CD8-positive, alpha-beta memory T cell (primary cell): ENCODE results near the gene C16orf92. TPM values are rescaled to one million over a fixed set of nuclear protein-coding genes. Genes with fewer than 3 reads are reported as not detected.

ENCODE experiments used
- CTCF ChIA-PET: fragments of 350-600 bp; sonication (Branson Sonifier 250); formaldehyde crosslinking; loops from one replicate; lab custom pipeline; 2021; ENCODE audit warnings: antibody characterized with exemption; lab: Charles Lee
- POLR2A ChIA-PET: fragments of 350-600 bp; sonication (Branson Sonifier 250); formaldehyde crosslinking; loops from one replicate; lab custom pipeline; 2021; ENCODE audit warnings: antibody characterized with exemption; lab: Charles Lee
- DNase-seq, 5 donors: peaks; one replicate each; pipeline versions ENCODE4 v3.0.0 to v3.0.0-alpha.2; 2020 to 2022; ENCODE audit warnings: mixed read lengths in 1 of 5
- H3K27ac ChIP-seq: one replicate; pipeline ENCODE4 v1.7.0; 2013; ENCODE audit warnings: low read depth, mild to moderate bottlenecking, low read length, moderate library complexity
- H3K27me3 ChIP-seq: 2 replicates; pipeline ENCODE4 v1.7.0; 2013; ENCODE audit warnings: low read length, mild to moderate bottlenecking; ENCODE audit not compliant: insufficient read depth, poor library complexity, severe bottlenecking
- H3K36me3 ChIP-seq: 2 replicates; pipeline ENCODE4 v1.7.0; 2013; ENCODE audit warnings: mild to moderate bottlenecking, low read length, moderate library complexity; ENCODE audit not compliant: insufficient read depth
- H3K4me1 ChIP-seq: 2 replicates; pipeline ENCODE4 v1.7.0; 2013; ENCODE audit warnings: mild to moderate bottlenecking, low read length, moderate library complexity; ENCODE audit not compliant: insufficient read depth
- H3K4me3 ChIP-seq: 2 replicates; pipeline ENCODE4 v1.7.0; 2013; ENCODE audit warnings: mild to moderate bottlenecking, low read length
- H3K9me3 ChIP-seq: 2 replicates; pipeline ENCODE4 v1.7.0; 2013; ENCODE audit warnings: mild to moderate bottlenecking, low read length
- H3K27ac Mint-ChIP-seq, 8 donors: one replicate each; pipeline ENCODE4 v1.8.0; 2020 to 2021; ENCODE audit warnings: mixed read lengths in 8 of 8, mild to moderate bottlenecking in 6 of 8, inconsistent platforms in 3 of 8, moderate library complexity in 3 of 8
- H3K27me3 Mint-ChIP-seq, 2 donors: one replicate each; pipeline ENCODE4 v1.8.0; 2020 to 2021; ENCODE audit warnings: mixed read lengths in 2 of 2, mild to moderate bottlenecking in 1 of 2, moderate library complexity in 1 of 2
- H3K36me3 Mint-ChIP-seq, 3 donors: one replicate each; pipeline ENCODE4 v1.8.0; 2020 to 2021; ENCODE audit warnings: mixed read lengths in 3 of 3, inconsistent platforms in 1 of 3, mild to moderate bottlenecking in 1 of 3
- H3K4me1 Mint-ChIP-seq, 3 donors: one replicate each; pipeline ENCODE4 v1.8.0; 2020 to 2021; ENCODE audit warnings: mixed read lengths in 3 of 3, inconsistent platforms in 1 of 3, mild to moderate bottlenecking in 1 of 3
- H3K4me3 Mint-ChIP-seq, 7 donors: one replicate each; pipeline ENCODE4 v1.8.0; 2020 to 2021; ENCODE audit warnings: mixed read lengths in 7 of 7, mild to moderate bottlenecking in 6 of 7, moderate library complexity in 4 of 7, inconsistent platforms in 2 of 7
- H3K9me3 Mint-ChIP-seq, 5 donors: one replicate each; pipeline ENCODE4 v1.8.0; 2020 to 2022; ENCODE audit warnings: mixed read lengths in 5 of 5, mild to moderate bottlenecking in 3 of 5, moderate library complexity in 2 of 5, inconsistent platforms in 1 of 5
- polyA plus RNA-seq: library from polyadenylated mRNA; unstranded; fragments of 300-500 nt; fragmentation: Illumina TruSeq; gene quantifications from one replicate; pipeline ENCODE4 v1.2.3, GENCODE V29; 2021
- total RNA-seq, 2 experiments: library from RNA; stranded (reverse); gene quantifications; one replicate each; pipeline ENCODE4 v1.2.3, GENCODE V29; 2021

The C16orf92 gene
- total and polyA plus RNA-seq, 3 experiments from 2014 or later = not detected

DNA sequence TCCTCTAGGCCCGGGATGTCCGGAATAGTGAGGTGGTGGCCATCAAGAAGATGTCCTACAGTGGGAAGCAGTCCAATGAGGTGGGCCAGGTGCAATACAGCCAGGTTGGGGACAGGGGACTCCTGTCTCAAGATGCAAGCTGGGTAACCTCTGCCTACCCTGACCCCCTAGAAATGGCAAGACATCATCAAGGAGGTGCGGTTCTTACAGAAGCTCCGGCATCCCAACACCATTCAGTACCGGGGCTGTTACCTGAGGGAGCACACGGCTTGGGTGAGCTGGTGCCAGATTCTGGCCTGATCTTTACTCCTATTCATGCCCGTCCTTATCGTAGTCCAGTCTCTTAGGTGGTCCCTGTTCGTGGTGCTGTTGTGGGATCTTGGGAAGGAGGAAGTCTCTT is 44.9 kb upstream of the C16orf92 start:
- peaks cover 0 to 71% (median 12%) of the 10 kb centered on the region in 3 donors for H3K36me3 Mint-ChIP-seq
- peak overlapping the region in 1 of 7 donors; percentile 70 for H3K4me3 Mint-ChIP-seq
- Histone ChIP-seq H3K27ac (no peak overlapping the region), H3K4me3 (no peak overlapping the region), H3K4me1 (peaks cover 28% of the 10 kb centered on the region), H3K36me3 (peaks cover 45% of the 10 kb centered on the region), H3K9me3 (no peaks in the 10 kb centered on the region), H3K27me3 (no peaks in the 10 kb centered on the region)
- H3K9me3 Mint-ChIP-seq = no peaks in the 10 kb centered on the region
- POLR2A ChIA-PET = no interaction called here
- H3K27ac Mint-ChIP-seq = peak overlapping the region in 3 of 8 donors; percentile 6 to 37 (median 18)
- DNase-seq = no peak
- no peaks in the 10 kb centered on the region for H3K27me3 Mint-ChIP-seq
- CTCF ChIA-PET = no interaction called here
- peaks cover 33 to 38% (median 33%) of the 10 kb centered on the region in 3 donors for H3K4me1 Mint-ChIP-seq

DNA sequence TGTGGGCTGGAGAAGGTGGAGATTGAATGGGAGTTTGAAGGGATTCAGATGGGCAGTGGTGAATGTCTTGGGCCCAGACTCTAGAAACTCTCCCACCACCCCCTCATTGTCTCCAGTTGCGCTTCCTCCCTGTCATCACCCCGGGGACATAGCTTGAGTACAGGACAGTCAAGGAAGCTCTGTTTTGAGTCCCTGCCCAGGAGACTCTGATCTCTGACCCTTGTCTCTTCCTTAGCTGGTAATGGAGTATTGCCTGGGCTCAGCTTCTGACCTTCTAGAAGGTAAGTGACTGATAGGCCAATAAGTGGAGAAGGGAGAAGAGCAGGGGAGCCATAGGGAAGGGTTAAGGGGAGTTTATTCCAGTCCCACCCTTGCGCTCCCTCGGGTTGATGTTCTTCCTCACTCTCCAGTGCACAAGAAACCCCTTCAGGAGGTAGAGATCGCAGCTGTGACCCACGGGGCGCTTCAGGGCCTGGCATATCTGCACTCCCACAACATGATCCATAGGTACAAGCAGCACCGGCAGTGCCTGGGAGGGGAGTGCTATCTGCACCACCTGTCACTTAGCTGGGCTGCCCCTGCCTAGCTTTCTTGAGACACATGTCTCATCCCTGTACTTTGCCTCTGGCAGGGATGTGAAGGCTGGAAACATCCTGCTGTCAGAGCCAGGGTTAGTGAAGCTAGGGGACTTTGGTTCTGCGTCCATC is 44.3 kb upstream of the C16orf92 start:
- Histone ChIP-seq H3K27me3 (no peaks in the 10 kb centered on the region), H3K9me3 (no peaks in the 10 kb centered on the region), H3K4me1 (peaks cover 26% of the 10 kb centered on the region), H3K27ac (no peak overlapping the region), H3K36me3 (peaks cover 52% of the 10 kb centered on the region), H3K4me3 (no peak overlapping the region)
- CTCF ChIA-PET = no interaction called here
- Mint-ChIP-seq H3K4me3 (no peak overlapping the region), H3K9me3 (no peaks in the 10 kb centered on the region), H3K27me3 (no peaks in the 10 kb centered on the region), H3K27ac (peak overlapping the region in 2 of 8 donors; percentile 18 to 87), H3K36me3 (peaks cover 0 to 76% (median 16%) of the 10 kb centered on the region in 3 donors), H3K4me1 (peaks cover 28 to 33% (median 29%) of the 10 kb centered on the region in 3 donors)
- DNase-seq = no peak
- POLR2A ChIA-PET = no interaction called here

DNA sequence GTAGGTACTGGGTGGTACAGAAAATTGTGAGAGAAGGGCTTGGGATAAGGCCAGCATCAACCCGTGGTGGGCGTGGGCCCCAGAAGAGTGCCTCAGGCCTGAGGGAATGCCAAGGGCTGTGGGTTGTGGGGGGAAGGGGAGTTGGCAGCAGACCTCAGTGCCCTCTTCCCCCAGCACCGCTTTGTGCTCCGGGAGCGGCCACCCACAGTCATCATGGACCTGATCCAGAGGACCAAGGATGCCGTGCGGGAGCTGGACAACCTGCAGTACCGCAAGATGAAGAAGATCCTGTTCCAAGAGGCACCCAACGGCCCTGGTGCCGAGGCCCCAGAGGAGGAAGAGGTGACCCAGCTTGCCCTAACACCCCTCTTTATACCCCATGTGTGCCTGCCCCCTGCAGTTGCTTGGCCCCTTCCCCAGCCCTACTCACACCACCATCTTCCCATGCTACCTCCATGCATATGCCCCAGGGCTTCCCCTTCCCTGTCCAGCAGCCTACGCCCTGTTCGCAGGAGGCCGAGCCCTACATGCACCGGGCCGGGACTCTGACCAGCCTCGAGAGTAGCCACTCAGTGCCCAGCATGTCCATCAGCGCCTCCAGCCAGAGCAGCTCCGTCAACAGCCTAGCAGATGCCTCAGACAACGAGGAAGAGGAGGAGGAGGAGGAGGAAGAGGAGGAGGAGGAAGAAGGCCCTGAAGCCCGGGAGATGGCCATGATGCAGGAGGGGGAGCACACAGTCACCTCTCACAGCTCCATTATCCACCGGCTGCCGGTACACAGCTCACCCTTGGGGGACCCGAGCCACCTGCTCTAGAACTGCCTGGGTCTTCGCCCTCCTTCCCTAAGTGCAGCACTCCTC is 40.2 kb upstream of the C16orf92 start:
- Mint-ChIP-seq H3K27me3 (no peaks in the 10 kb centered on the region), H3K4me3 (no peak overlapping the region), H3K27ac (peak overlapping the region in 1 of 8 donors; percentile 56), H3K36me3 (peaks cover 0 to 91% (median 22%) of the 10 kb centered on the region in 3 donors), H3K4me1 (no peaks in the 10 kb centered on the region), H3K9me3 (no peaks in the 10 kb centered on the region)
- Histone ChIP-seq H3K27ac (no peak overlapping the region), H3K4me1 (no peaks in the 10 kb centered on the region), H3K4me3 (no peak overlapping the region), H3K9me3 (no peaks in the 10 kb centered on the region), H3K27me3 (no peaks in the 10 kb centered on the region), H3K36me3 (peaks cover 74% of the 10 kb centered on the region)
- CTCF ChIA-PET = no interaction called here
- POLR2A ChIA-PET = no interaction called here
- peak in 1 of 5 donors; percentile 37 for DNase-seq

DNA sequence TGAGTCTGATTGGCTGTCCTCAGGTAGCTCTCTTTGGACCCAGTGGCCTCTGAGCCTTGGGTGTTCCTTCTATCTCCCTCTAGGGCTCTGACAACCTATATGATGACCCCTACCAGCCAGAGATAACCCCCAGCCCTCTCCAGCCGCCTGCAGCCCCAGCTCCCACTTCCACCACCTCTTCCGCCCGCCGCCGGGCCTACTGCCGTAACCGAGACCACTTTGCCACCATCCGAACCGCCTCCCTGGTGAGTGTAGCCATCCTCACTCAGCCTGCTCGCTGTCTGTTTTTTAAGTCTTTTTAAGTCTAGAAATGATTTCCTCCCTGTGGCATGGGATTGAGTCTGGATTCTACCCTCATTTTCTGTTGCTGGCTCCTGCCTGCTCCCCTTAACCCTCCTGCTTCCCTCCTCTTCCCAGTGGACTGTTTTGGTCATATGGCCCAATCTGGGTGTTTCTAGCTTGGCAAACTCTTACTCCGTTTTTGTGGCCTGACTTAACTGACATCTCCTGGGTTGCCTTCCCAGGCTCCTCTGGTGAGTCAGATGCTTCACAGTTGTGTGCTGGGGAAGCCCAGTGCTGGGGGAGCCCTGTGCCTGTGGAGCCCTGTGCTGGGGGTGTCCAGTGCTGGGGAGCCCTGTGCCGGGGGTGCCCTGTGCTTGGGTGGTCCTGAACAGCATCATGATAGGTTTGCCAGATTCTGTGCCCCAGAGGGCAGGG is 39.4 kb upstream of the C16orf92 start:
- H3K4me1 ChIP-seq = no peaks in the 10 kb centered on the region
- ChIA-PET CTCF (no interaction called here), POLR2A (no interaction called here)
- H3K27me3 Mint-ChIP-seq = no peaks in the 10 kb centered on the region
- peaks cover 67% of the 10 kb centered on the region for H3K36me3 ChIP-seq
- no peaks in the 10 kb centered on the region for H3K27me3 ChIP-seq
- H3K27ac ChIP-seq = no peak overlapping the region
- peaks cover 0 to 91% (median 22%) of the 10 kb centered on the region in 3 donors for H3K36me3 Mint-ChIP-seq
- H3K9me3 Mint-ChIP-seq = no peaks in the 10 kb centered on the region
- H3K27ac Mint-ChIP-seq = peak overlapping the region in 1 of 8 donors; percentile 56
- no peaks in the 10 kb centered on the region for H3K9me3 ChIP-seq
- peak in 1 of 5 donors; percentile 41 for DNase-seq
- peak overlapping the region in 1 of 7 donors; percentile 51 for H3K4me3 Mint-ChIP-seq
- no peaks in the 10 kb centered on the region for H3K4me1 Mint-ChIP-seq
- H3K4me3 ChIP-seq = no peak overlapping the region

DNA sequence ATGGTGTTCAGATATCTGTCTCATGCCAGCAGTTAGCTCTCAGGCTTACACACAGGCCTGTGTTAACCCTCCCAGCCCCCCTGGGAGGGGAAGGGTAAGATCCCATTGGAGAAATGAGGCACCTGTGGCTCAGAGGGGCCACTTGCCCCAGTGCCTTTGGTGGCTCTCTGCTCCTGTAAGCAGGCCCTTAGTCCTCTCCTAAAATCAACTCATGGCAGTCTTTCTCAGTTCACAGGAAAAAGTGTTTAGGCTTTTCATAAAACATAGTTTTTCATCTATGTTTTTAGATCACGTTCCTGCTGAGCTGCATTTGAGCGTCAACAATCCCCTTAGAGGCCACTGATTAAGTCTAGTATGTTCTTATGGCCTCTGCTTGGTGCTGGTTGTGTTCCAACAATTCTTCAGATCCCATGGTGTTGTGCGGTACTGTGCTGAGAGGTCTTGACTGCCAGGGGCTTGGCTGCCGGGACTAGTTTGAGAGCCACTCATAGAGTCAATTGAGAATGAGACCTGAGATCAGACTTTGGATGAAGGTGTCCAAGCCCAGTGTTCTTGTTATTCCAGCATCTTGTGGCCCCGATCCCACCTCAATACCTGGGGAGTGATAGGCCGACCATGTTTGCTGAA is 38.7 kb upstream of the C16orf92 start:
- ChIA-PET POLR2A (no interaction called here), CTCF (no interaction called here)
- Histone ChIP-seq H3K4me3 (no peak overlapping the region), H3K27me3 (no peaks in the 10 kb centered on the region), H3K36me3 (peaks cover 61% of the 10 kb centered on the region), H3K4me1 (no peaks in the 10 kb centered on the region), H3K27ac (no peak overlapping the region), H3K9me3 (no peaks in the 10 kb centered on the region)
- no peak overlapping the region for H3K4me3 Mint-ChIP-seq
- no peaks in the 10 kb centered on the region for H3K4me1 Mint-ChIP-seq
- H3K27me3 Mint-ChIP-seq = no peaks in the 10 kb centered on the region
- DNase-seq = no peak
- no peak overlapping the region for H3K27ac Mint-ChIP-seq
- H3K9me3 Mint-ChIP-seq = no peaks in the 10 kb centered on the region
- peaks cover 4 to 90% (median 23%) of the 10 kb centered on the region in 3 donors for H3K36me3 Mint-ChIP-seq

DNA sequence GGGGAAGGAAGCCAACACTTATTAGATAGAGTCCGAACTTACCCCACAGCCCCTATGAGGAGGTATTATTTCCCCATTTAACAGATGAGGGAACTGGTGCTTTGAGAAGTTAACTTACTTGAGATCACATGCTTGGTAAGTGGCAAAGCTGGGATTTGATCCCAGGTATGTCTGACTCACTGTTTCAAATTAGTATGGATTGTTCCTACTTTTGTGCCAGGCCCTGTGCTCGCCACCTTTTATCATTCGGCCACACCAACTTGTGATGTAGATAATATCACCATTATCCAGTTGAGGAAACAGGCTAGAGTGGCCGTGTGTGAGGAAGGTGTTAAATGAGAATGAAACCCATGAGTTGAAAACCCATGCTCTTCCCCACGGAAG is 38.2 kb upstream of the C16orf92 start:
- Histone ChIP-seq H3K27me3 (no peaks in the 10 kb centered on the region), H3K4me3 (no peak overlapping the region), H3K4me1 (no peaks in the 10 kb centered on the region), H3K27ac (no peak overlapping the region), H3K36me3 (peaks cover 60% of the 10 kb centered on the region), H3K9me3 (no peaks in the 10 kb centered on the region)
- H3K9me3 Mint-ChIP-seq = no peaks in the 10 kb centered on the region
- H3K27ac Mint-ChIP-seq = peak overlapping the region in 1 of 8 donors; percentile 17
- peaks cover 6 to 90% (median 20%) of the 10 kb centered on the region in 3 donors for H3K36me3 Mint-ChIP-seq
- H3K4me3 Mint-ChIP-seq = no peak overlapping the region
- no peaks in the 10 kb centered on the region for H3K27me3 Mint-ChIP-seq
- DNase-seq = no peak
- POLR2A ChIA-PET = no interaction called here
- CTCF ChIA-PET = interaction anchor here (1.2 kb wide), 1 partner anchor 136 kb away, joined by 3 read pairs; no protein-coding TSS in a partner anchor
- no peaks in the 10 kb centered on the region for H3K4me1 Mint-ChIP-seq

DNA sequence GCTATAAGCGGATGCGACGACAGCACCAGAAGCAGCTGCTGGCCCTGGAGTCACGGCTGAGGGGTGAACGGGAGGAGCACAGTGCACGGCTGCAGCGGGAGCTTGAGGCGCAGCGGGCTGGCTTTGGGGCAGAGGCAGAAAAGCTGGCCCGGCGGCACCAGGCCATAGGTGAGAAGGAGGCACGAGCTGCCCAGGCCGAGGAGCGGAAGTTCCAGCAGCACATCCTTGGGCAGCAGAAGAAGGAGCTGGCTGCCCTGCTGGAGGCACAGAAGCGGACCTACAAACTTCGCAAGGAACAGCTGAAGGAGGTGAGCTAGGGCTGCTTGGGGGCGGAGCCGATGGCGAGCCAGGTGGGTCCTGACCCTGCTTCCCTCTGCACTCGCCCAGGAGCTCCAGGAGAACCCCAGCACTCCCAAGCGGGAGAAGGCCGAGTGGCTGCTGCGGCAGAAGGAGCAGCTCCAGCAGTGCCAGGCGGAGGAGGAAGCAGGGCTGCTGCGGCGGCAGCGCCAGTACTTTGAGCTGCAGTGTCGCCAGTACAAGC is 37.7 kb upstream of the C16orf92 start:
- Histone ChIP-seq H3K9me3 (no peaks in the 10 kb centered on the region), H3K4me3 (no peak overlapping the region), H3K27me3 (no peaks in the 10 kb centered on the region), H3K4me1 (no peaks in the 10 kb centered on the region), H3K36me3 (peaks cover 57% of the 10 kb centered on the region), H3K27ac (no peak overlapping the region)
- ChIA-PET POLR2A (interaction anchor here (1.3 to 1.5 kb wide), 2 partner anchors 10 to 22 kb away, joined by 3 to 4 read pairs; partner anchors contain the start of gene HIRIP3), CTCF (interaction anchor here (1.0 to 1.2 kb wide), 2 partner anchors 12 to 136 kb away, joined by 3 to 4 read pairs; partner anchors contain the start of gene TAOK2)
- DNase-seq = peak in 1 of 5 donors; percentile 33
- Mint-ChIP-seq H3K36me3 (peaks cover 6 to 90% (median 20%) of the 10 kb centered on the region in 3 donors), H3K27me3 (no peaks in the 10 kb centered on the region), H3K4me1 (no peaks in the 10 kb centered on the region), H3K27ac (peak overlapping the region in 2 of 8 donors; percentile 21 to 43), H3K9me3 (no peaks in the 10 kb centered on the region), H3K4me3 (no peak overlapping the region)
